Measurements from ENCODE around the gene TCP11L2. TPM values are rescaled to one million over a fixed set of nuclear protein-coding genes. Genes with fewer than 3 reads are reported as not detected.

The TCP11L2 gene
- polyA plus RNA-seq, 1 donor from 2014 or later: 16.6 TPM

DNA sequence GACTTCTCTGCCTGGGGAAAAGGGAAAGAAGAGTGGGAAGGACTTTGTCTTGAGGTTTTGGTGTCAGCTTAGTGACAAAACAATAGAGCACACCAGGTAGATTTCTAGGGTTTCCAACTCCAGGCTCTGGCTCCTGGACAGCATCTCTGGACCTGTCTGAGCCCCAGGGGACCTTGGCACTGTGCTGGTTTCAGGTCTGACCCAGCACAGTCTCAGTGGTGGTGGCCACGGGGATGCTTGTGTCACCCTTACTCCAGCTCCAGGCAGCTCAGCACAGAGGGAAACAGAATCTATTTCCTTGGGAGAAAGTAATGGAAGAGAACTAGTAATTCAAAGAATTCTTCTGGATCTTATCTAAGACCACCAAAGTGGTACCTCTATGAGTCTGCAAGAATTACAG lies 43.6 kb upstream of the TCP11L2 start:
- TF ChIP-seq RAD21 (conservative IDR thresholded peaks at IDR 0.05) (no peak), EP300 (conservative IDR thresholded peaks at IDR 0.05; ENCODE audit: poor library complexity, severe bottlenecking) (no peak), POLR2AphosphoS5 (IDR thresholded peaks at IDR 0.05) (no peak), MXI1 (conservative IDR thresholded peaks at IDR 0.05; ENCODE audit: poor library complexity, severe bottlenecking) (no peak), SMC3 (conservative IDR thresholded peaks at IDR 0.05; ENCODE audit: poor library complexity) (no peak), TAF1 (IDR thresholded peaks at IDR 0.05; ENCODE audit: low read depth) (no peak)
- TF ChIP-seq, protein P1, sequence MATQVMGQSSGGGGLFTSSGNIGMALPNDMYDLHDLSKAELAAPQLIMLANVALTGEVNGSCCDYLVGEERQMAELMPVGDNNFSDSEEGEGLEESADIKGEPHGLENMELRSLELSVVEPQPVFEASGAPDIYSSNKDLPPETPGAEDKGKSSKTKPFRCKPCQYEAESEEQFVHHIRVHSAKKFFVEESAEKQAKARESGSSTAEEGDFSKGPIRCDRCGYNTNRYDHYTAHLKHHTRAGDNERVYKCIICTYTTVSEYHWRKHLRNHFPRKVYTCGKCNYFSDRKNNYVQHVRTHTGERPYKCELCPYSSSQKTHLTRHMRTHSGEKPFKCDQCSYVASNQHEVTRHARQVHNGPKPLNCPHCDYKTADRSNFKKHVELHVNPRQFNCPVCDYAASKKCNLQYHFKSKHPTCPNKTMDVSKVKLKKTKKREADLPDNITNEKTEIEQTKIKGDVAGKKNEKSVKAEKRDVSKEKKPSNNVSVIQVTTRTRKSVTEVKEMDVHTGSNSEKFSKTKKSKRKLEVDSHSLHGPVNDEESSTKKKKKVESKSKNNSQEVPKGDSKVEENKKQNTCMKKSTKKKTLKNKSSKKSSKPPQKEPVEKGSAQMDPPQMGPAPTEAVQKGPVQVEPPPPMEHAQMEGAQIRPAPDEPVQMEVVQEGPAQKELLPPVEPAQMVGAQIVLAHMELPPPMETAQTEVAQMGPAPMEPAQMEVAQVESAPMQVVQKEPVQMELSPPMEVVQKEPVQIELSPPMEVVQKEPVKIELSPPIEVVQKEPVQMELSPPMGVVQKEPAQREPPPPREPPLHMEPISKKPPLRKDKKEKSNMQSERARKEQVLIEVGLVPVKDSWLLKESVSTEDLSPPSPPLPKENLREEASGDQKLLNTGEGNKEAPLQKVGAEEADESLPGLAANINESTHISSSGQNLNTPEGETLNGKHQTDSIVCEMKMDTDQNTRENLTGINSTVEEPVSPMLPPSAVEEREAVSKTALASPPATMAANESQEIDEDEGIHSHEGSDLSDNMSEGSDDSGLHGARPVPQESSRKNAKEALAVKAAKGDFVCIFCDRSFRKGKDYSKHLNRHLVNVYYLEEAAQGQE (IDR thresholded peaks at IDR 0.05; ENCODE audit: borderline replicate concordance): no peak
- TF ChIP-seq, protein P2, sequence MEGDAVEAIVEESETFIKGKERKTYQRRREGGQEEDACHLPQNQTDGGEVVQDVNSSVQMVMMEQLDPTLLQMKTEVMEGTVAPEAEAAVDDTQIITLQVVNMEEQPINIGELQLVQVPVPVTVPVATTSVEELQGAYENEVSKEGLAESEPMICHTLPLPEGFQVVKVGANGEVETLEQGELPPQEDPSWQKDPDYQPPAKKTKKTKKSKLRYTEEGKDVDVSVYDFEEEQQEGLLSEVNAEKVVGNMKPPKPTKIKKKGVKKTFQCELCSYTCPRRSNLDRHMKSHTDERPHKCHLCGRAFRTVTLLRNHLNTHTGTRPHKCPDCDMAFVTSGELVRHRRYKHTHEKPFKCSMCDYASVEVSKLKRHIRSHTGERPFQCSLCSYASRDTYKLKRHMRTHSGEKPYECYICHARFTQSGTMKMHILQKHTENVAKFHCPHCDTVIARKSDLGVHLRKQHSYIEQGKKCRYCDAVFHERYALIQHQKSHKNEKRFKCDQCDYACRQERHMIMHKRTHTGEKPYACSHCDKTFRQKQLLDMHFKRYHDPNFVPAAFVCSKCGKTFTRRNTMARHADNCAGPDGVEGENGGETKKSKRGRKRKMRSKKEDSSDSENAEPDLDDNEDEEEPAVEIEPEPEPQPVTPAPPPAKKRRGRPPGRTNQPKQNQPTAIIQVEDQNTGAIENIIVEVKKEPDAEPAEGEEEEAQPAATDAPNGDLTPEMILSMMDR (IDR thresholded peaks at IDR 0.05; ENCODE audit: poor library complexity, severe bottlenecking): no peak
- no peaks in the 10 kb centered on the region for H3K9me3 ChIP-seq (ENCODE audit: low read length)
- no peak overlapping the region for H3K9ac ChIP-seq (ENCODE audit: low read length)

DNA sequence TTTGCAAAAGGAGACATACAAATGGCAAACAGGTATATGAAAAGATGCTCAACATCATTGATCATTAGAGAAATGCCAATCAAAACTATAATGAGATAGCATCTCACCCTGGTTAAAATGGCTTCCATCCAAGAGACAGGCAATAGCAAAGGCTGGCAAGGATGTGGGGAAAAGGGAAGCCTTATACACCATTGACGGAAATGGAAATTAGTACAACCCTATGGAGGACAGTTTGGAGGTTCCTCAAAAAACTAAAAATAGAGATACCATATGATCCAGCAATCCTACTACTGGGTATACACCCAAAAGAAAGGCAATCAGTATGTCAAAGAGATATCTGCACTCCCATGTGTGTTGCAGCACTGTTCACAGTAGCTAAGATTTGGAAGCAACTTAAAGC lies 37.4 kb upstream of the TCP11L2 start:
- Histone ChIP-seq H3K36me3 (ENCODE audit: insufficient read depth, low read length) (no peaks in the 10 kb centered on the region), H3K9me3 (ENCODE audit: low read length) (no peaks in the 10 kb centered on the region), H4K20me1 (ENCODE audit: insufficient read depth) (no peaks in the 10 kb centered on the region), H3K27me3 (ENCODE audit: insufficient read depth, low read depth, low read length) (no peaks in the 10 kb centered on the region), H2AFZ (ENCODE audit: low read depth, low read length) (no peak overlapping the region), H3K4me3 (ENCODE audit: low read length) (no peak overlapping the region), H3K9ac (ENCODE audit: low read length) (no peak overlapping the region), H3K79me2 (replicated peaks; ENCODE audit: insufficient read depth, low read length) (no peaks in the 10 kb centered on the region), H3F3A (ENCODE audit: insufficient read depth, low read length, poor library complexity, severe bottlenecking) (no peaks in the 10 kb centered on the region), H3K4me2 (ENCODE audit: low read length) (no peak overlapping the region), H3K27ac (ENCODE audit: low read length) (no peak overlapping the region), H3K9me2 (ENCODE audit: insufficient read depth, low read length) (no peaks in the 10 kb centered on the region)
- no peak for TF ChIP-seq SMC3 (conservative IDR thresholded peaks at IDR 0.05; ENCODE audit: poor library complexity)

More for the DNA sequence above, 43.6 kb upstream of the TCP11L2 start:
- Histone ChIP-seq H4K20me1 (ENCODE audit: insufficient read depth) (no peaks in the 10 kb centered on the region), H3K27me3 (ENCODE audit: insufficient read depth, low read depth, low read length) (no peaks in the 10 kb centered on the region), H3K36me3 (ENCODE audit: insufficient read depth, low read length) (no peaks in the 10 kb centered on the region), H3K79me2 (replicated peaks; ENCODE audit: insufficient read depth, low read length) (no peaks in the 10 kb centered on the region), H2AFZ (ENCODE audit: low read depth, low read length) (no peak overlapping the region), H3K27ac (ENCODE audit: low read length) (no peak overlapping the region), H3K4me3 (ENCODE audit: low read length) (no peak overlapping the region), H3K9me2 (ENCODE audit: insufficient read depth, low read length) (no peaks in the 10 kb centered on the region), H3F3A (ENCODE audit: insufficient read depth, low read length, poor library complexity, severe bottlenecking) (no peaks in the 10 kb centered on the region), H3K4me2 (ENCODE audit: low read length) (no peak overlapping the region)

DNA sequence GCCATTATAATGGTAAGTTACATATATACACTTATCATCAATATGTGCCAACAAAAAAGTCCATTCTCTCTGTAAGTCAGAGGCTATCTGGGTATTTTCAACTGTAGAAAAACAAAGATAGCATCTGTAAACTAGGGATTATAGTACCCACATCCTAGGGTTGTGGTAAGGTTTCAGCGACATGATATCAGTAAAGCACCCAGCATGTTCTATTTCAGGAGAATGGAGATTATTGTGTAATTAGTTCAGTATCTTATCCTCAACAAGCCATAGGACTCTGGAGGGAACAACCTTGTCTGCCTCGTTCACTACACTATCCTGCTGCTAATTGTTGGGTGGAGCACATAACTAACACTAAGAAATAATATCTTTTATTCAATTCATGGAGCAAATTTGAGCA lies 35.0 kb upstream of the TCP11L2 start:
- Histone ChIP-seq H2AFZ (ENCODE audit: low read depth, low read length) (no peak overlapping the region), H3K4me3 (ENCODE audit: low read length) (no peak overlapping the region), H3K27ac (ENCODE audit: low read length) (no peak overlapping the region), H4K20me1 (ENCODE audit: insufficient read depth) (no peaks in the 10 kb centered on the region), H3K27me3 (ENCODE audit: insufficient read depth, low read depth, low read length) (no peaks in the 10 kb centered on the region), H3K36me3 (ENCODE audit: insufficient read depth, low read length) (no peaks in the 10 kb centered on the region), H3K9me2 (ENCODE audit: insufficient read depth, low read length) (no peaks in the 10 kb centered on the region), H3K79me2 (replicated peaks; ENCODE audit: insufficient read depth, low read length) (no peaks in the 10 kb centered on the region), H3F3A (ENCODE audit: insufficient read depth, low read length, poor library complexity, severe bottlenecking) (no peaks in the 10 kb centered on the region), H3K4me2 (ENCODE audit: low read length) (no peak overlapping the region), H3K9ac (ENCODE audit: low read length) (no peak overlapping the region), H3K9me3 (ENCODE audit: low read length) (no peaks in the 10 kb centered on the region)
- no peak for TF ChIP-seq POLR2AphosphoS5 (IDR thresholded peaks at IDR 0.05)
- TF ChIP-seq EP300 (conservative IDR thresholded peaks at IDR 0.05; ENCODE audit: poor library complexity, severe bottlenecking): no peak
- TF ChIP-seq, protein P2 (IDR thresholded peaks at IDR 0.05; ENCODE audit: poor library complexity, severe bottlenecking): no peak
- TF ChIP-seq MXI1 (conservative IDR thresholded peaks at IDR 0.05; ENCODE audit: poor library complexity, severe bottlenecking): no peak
- TF ChIP-seq SMC3 (conservative IDR thresholded peaks at IDR 0.05; ENCODE audit: poor library complexity): no peak
- no peak for TF ChIP-seq TAF1 (IDR thresholded peaks at IDR 0.05; ENCODE audit: low read depth)
- TF ChIP-seq, protein P1 (IDR thresholded peaks at IDR 0.05; ENCODE audit: borderline replicate concordance): no peak
- TF ChIP-seq EZH2 (IDR thresholded peaks at IDR 0.05; ENCODE audit: borderline replicate concordance, insufficient read depth, low read length, poor library complexity, severe bottlenecking): no peak
- no peak for TF ChIP-seq RAD21 (conservative IDR thresholded peaks at IDR 0.05)

Data from neural cell (in vitro differentiated cells).